Activated T-helper 9 cell treated with anti-CD3 and anti-CD28 coated beads, Interleukin-2, amount 50 U/mL, for 16 hours (primary cell): ENCODE results near the gene LUM.

ENCODE experiments used
- DNase-seq: peaks from one replicate; pipeline ENCODE4 v3.0.0-alpha.2; 2020; ENCODE audit warnings: low read depth

LUM gene

GRCh38 chr12:91111366-91112325 lies at the start of gene LUM:
TSS of gene LUM (minus strand) at chr12:91111494. CDS start at chr12:91108979, 2,515 bp downstream.
- no peak for DNase-seq

GRCh38 chr12:91161009-91161408 lies 49.7 kb upstream of the LUM start:
- DNase-seq = no peak

- no peak for DNase-seq
Observed at GRCh38 chr12:91155990-91156389, 44.7 kb upstream of the LUM start.

- no peak for DNase-seq
Observed at GRCh38 chr12:91154131-91154530, 42.8 kb upstream of the LUM start.

- no peak for DNase-seq
Observed at GRCh38 chr12:91144053-91144452, 32.8 kb upstream of the LUM start.

- no peak for DNase-seq
Observed at GRCh38 chr12:91143206-91143605, 31.9 kb upstream of the LUM start.

GRCh38 chr12:91142221-91142631 lies 30.9 kb upstream of the LUM start:
- no peak for DNase-seq

GRCh38 chr12:91140026-91140931 lies 29.0 kb upstream of the LUM start:
- DNase-seq = no peak

- no peak for DNase-seq
Observed at GRCh38 chr12:91139286-91139685, 28.0 kb upstream of the LUM start.

- no peak for DNase-seq
Observed at GRCh38 chr12:91138337-91138920, 27.1 kb upstream of the LUM start.

GRCh38 chr12:91133871-91134270 lies 22.6 kb upstream of the LUM start:
- DNase-seq = no peak

GRCh38 chr12:91129662-91130362 lies 18.5 kb upstream of the LUM start:
- no peak for DNase-seq

- no peak for DNase-seq
Observed at GRCh38 chr12:91127751-91128150, 16.5 kb upstream of the LUM start.

GRCh38 chr12:91127306-91127705 lies 16.0 kb upstream of the LUM start:
- no peak for DNase-seq

GRCh38 chr12:91126516-91126915 lies 15.2 kb upstream of the LUM start:
- no peak for DNase-seq

- no peak for DNase-seq
Observed at GRCh38 chr12:91123236-91123916, 12.1 kb upstream of the LUM start.

- no peak for DNase-seq
Observed at GRCh38 chr12:91120781-91121180, 9.5 kb upstream of the LUM start.

- no peak for DNase-seq
Observed at GRCh38 chr12:91119089-91119488, 7.8 kb upstream of the LUM start.

GRCh38 chr12:91113621-91114020 lies 2.3 kb upstream of the LUM start:
- DNase-seq = no peak

GRCh38 chr12:91110311-91110924 lies 876 bp downstream of the LUM start:
- no peak for DNase-seq
